ENCODE data around the gene APH1B.

DNA sequence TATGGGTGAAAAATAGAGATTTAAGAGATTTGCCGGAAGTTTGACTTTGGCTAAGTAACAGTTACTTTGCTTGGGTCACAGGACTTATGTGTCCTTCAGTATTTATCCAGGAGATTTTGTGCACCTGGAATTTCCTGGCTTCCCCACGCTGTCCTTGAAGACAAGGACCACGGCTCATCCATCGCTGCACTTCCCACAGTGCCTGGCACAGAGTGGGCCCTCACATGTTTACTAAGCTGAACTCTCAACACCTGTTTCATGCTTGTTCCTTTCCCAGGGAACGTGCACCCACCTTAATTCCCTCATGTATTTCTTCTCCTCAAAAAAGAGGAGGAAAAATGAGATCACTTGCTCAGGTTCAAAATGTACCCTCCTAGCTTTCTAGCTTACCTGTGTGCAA is 72.2 kb downstream of the APH1B start:
- TF ChIP-seq OSR1 (CRISPR knock-in tag; IDR thresholded peaks at IDR 0.05) (no peak), RARB (CRISPR knock-in tag; IDR thresholded peaks at IDR 0.05) (no peak), ZFP30 (CRISPR knock-in tag; IDR thresholded peaks at IDR 0.05) (no peak), ZNF565 (CRISPR knock-in tag; conservative IDR thresholded peaks at IDR 0.05; ENCODE audit: low read depth) (no peak), ZNF8 (CRISPR knock-in tag; IDR thresholded peaks at IDR 0.05) (no peak), ESRRG (CRISPR knock-in tag; IDR thresholded peaks at IDR 0.05) (no peak)
- TF ChIP-seq, protein P1, sequence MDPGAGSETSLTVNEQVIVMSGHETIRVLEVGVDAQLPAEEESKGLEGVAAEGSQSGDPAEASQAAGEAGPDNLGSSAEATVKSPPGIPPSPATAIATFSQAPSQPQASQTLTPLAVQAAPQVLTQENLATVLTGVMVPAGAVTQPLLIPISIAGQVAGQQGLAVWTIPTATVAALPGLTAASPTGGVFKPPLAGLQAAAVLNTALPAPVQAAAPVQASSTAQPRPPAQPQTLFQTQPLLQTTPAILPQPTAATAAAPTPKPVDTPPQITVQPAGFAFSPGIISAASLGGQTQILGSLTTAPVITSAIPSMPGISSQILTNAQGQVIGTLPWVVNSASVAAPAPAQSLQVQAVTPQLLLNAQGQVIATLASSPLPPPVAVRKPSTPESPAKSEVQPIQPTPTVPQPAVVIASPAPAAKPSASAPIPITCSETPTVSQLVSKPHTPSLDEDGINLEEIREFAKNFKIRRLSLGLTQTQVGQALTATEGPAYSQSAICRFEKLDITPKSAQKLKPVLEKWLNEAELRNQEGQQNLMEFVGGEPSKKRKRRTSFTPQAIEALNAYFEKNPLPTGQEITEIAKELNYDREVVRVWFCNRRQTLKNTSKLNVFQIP (CRISPR knock-in tag; IDR thresholded peaks at IDR 0.05; ENCODE audit: borderline replicate concordance, low read depth), result no peak
- TF ChIP-seq, protein P2, sequence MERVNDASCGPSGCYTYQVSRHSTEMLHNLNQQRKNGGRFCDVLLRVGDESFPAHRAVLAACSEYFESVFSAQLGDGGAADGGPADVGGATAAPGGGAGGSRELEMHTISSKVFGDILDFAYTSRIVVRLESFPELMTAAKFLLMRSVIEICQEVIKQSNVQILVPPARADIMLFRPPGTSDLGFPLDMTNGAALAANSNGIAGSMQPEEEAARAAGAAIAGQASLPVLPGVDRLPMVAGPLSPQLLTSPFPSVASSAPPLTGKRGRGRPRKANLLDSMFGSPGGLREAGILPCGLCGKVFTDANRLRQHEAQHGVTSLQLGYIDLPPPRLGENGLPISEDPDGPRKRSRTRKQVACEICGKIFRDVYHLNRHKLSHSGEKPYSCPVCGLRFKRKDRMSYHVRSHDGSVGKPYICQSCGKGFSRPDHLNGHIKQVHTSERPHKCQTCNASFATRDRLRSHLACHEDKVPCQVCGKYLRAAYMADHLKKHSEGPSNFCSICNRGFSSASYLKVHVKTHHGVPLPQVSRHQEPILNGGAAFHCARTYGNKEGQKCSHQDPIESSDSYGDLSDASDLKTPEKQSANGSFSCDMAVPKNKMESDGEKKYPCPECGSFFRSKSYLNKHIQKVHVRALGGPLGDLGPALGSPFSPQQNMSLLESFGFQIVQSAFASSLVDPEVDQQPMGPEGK (CRISPR knock-in tag; IDR thresholded peaks at IDR 0.05; ENCODE audit: borderline replicate concordance), result no peak
- TF ChIP-seq, protein P3, sequence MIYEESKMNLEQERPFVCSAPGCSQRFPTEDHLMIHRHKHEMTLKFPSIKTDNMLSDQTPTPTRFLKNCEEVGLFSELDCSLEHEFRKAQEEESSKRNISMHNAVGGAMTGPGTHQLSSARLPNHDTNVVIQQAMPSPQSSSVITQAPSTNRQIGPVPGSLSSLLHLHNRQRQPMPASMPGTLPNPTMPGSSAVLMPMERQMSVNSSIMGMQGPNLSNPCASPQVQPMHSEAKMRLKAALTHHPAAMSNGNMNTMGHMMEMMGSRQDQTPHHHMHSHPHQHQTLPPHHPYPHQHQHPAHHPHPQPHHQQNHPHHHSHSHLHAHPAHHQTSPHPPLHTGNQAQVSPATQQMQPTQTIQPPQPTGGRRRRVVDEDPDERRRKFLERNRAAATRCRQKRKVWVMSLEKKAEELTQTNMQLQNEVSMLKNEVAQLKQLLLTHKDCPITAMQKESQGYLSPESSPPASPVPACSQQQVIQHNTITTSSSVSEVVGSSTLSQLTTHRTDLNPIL (CRISPR knock-in tag; IDR thresholded peaks at IDR 0.05; ENCODE audit: low read depth), result no peak
